GM12878 (cell line): ENCODE data around the gene BCR. TPM values are rescaled to one million over a fixed set of nuclear protein-coding genes. Genes with fewer than 3 reads are reported as not detected.

Experiments
- ATAC-seq: fragments of 200-7000 bp; cut with Tn5 transposase; 3 replicates; pipeline ENCODE4 v1.9.1; 2020; ENCODE audit warnings: mild to moderate bottlenecking, moderate library complexity
- BruUV-seq: library from RNA; stranded (reverse); fragments of 400-500 nt; replicated peaks from 2 replicates; lab custom pipeline; 2021; lab: Mats Ljungman, UMichigan
- CTCF ChIA-PET: fragments of 300-600 bp; sonication (Branson Sonifier 250); formaldehyde crosslinking; extraction: SDS; loops from one replicate; lab custom pipeline; 2021; ENCODE audit warnings: inconsistent platforms; lab: Yijun Ruan, JAX
- POLR2A ChIA-PET: fragments of 350-600 bp; formaldehyde crosslinking; extraction: SDS; loops from one replicate; lab custom pipeline; 2021; ENCODE audit warnings: inconsistent platforms; lab: Charles Lee
- RAD21 ChIA-PET: fragments of 300-600 bp; sonication (Branson Sonifier 250); formaldehyde crosslinking; loops from one replicate; lab custom pipeline; 2023; ENCODE audit warnings: antibody characterized with exemption; ENCODE audit not compliant: unreplicated experiment; lab: Charles Lee
- SMC1A ChIA-PET: fragments of 300-600 bp; sonication (Branson Sonifier 250); formaldehyde crosslinking; loops from one replicate; lab custom pipeline; 2023; ENCODE audit not compliant: unreplicated experiment, uncharacterized antibody; lab: Charles Lee
- DNase-seq: peaks from one replicate; pipeline ENCODE4 v3.0.0-alpha.2; 2011; ENCODE audit warnings: low read depth, low spot score
- FAIRE-seq: peaks from 3 replicates; lab custom pipeline; 2011; peaks lifted over from hg19 to GRCh38; lab: Jason Lieb, UNC
- H2AFZ ChIP-seq: 2 replicates; pipeline ENCODE4 v1.6.0; 2011; ENCODE audit warnings: low read depth, low read length, control low read depth; ENCODE audit not compliant: control insufficient read depth
- H3K27ac ChIP-seq: 2 replicates; pipeline ENCODE4 v1.5.1; 2011; ENCODE audit warnings: control low read depth; ENCODE audit not compliant: control insufficient read depth, insufficient read depth
- H3K27me3 ChIP-seq, 2 experiments: replicated peaks in 1 of 2; 2 replicates each; pipeline versions ENCODE4 v1.6.0 to v1.6.1; 2011; ENCODE audit warnings: low read length in 1 of 2; ENCODE audit not compliant: control insufficient read depth in 2 of 2, insufficient read depth in 2 of 2
- H3K36me3 ChIP-seq, 2 experiments: 2 replicates each; pipeline ENCODE4 v1.5.1; 2011; ENCODE audit warnings: low read length in 1 of 2; ENCODE audit not compliant: control insufficient read depth in 2 of 2, insufficient read depth in 2 of 2
- H3K4me1 ChIP-seq: 2 replicates; pipeline ENCODE4 v1.6.1; 2011; ENCODE audit warnings: mild to moderate bottlenecking, low read length, moderate library complexity, mixed read lengths; ENCODE audit not compliant: control insufficient read depth, insufficient read depth
- H3K4me2 ChIP-seq: 2 replicates; pipeline ENCODE4 v1.6.0; 2011; ENCODE audit warnings: control low read depth; ENCODE audit not compliant: control insufficient read depth, insufficient read depth
- H3K4me3 ChIP-seq: fragments of 200-600 bp; sonication (generic); 2 replicates; pipeline ENCODE4 v1.5.1; 2016
- H3K79me2 ChIP-seq: 2 replicates; pipeline ENCODE4 v1.6.0; 2011; ENCODE audit warnings: low read length; ENCODE audit not compliant: control insufficient read depth, insufficient read depth
- H3K9ac ChIP-seq: 2 replicates; pipeline ENCODE4 v1.8.0; 2011; ENCODE audit warnings: low read length, control low read depth, mixed read lengths; ENCODE audit not compliant: control insufficient read depth, insufficient read depth
- H3K9me3 ChIP-seq: replicated peaks from 3 replicates; pipeline ENCODE4 v1.5.1; 2011; ENCODE audit warnings: mild to moderate bottlenecking, low read length; ENCODE audit not compliant: control insufficient read depth, insufficient read depth
- H4K20me1 ChIP-seq: 2 replicates; pipeline ENCODE4 v1.6.0; 2011; ENCODE audit not compliant: control insufficient read depth, insufficient read depth
- CBX3 ChIP-seq: fragments of 200-600 bp; sonication (generic); IDR thresholded peaks from 2 replicates; pipeline ENCODE4 v1.6.1; 2016; ENCODE audit warnings: low read depth, borderline replicate concordance
- HDAC2 ChIP-seq: fragments of 200-600 bp; sonication (generic); IDR thresholded peaks from 2 replicates; pipeline ENCODE4 v1.6.1; 2017
- HSF1 ChIP-seq: fragments of 150-350 bp; IDR thresholded peaks from 2 replicates; pipeline ENCODE4 v1.6.1; 2014; ENCODE audit warnings: mild to moderate bottlenecking, low read depth, low read length
- PML ChIP-seq: IDR thresholded peaks from 2 replicates; pipeline ENCODE4 v1.6.1; 2012; ENCODE audit warnings: low read length, inconsistent platforms
- RB1 ChIP-seq: fragments of 450-650 bp; formaldehyde crosslinking; IDR thresholded peaks from 2 replicates; pipeline ENCODE4 v1.6.1; 2017; ENCODE audit warnings: mild to moderate bottlenecking, borderline replicate concordance
- RELA ChIP-seq: fragments of 450-650 bp; IDR thresholded peaks from 2 replicates; pipeline ENCODE4 v1.8.0; 2014; ENCODE audit warnings: borderline replicate concordance; ENCODE audit not compliant: partially characterized antibody
- SIX5 ChIP-seq: IDR thresholded peaks from 2 replicates; pipeline ENCODE4 v1.6.1; 2011; ENCODE audit warnings: mild to moderate bottlenecking, low read depth, low read length, moderate library complexity; ENCODE audit not compliant: severe bottlenecking
- SREBF1 ChIP-seq: IDR thresholded peaks from 2 replicates; pipeline ENCODE4 v1.6.1; 2012; ENCODE audit warnings: mild to moderate bottlenecking, low read length
- ZBTB4 ChIP-seq: fragments of 450-650 bp; formaldehyde crosslinking; IDR thresholded peaks from 2 replicates; pipeline ENCODE4 v1.4.0; 2022; ENCODE audit warnings: mild to moderate bottlenecking, moderate library complexity
- ZNF274 ChIP-seq: IDR thresholded peaks from one replicate; pipeline ENCODE4 v1.8.0; 2011; ENCODE audit not compliant: insufficient read length, insufficient read depth
- ZSCAN29 ChIP-seq: fragments of 450-650 bp; IDR thresholded peaks from 2 replicates; pipeline ENCODE4 v1.6.1; 2017; ENCODE audit warnings: mild to moderate bottlenecking, moderate library complexity
- WGBS: methylation state at CpG from one replicate; pipeline ENCODE4 v1.1.6; 2016; ENCODE audit warnings: low lambda C conversion rate; ENCODE audit not compliant: insufficient replicate concordance, insufficient coverage; ENCODE audit errors: missing lambda C conversion rate; 5-methylcytosine and 5-hydroxymethylcytosine counted together
- in situ Hi-C: fragments of 300-500 bp; cut with MboI; formaldehyde crosslinking; loops from 9 replicates; pipeline ENCODE4 v1.14.3; 2018; ENCODE audit warnings: mixed read lengths
- intact Hi-C: fragments of 100-400 bp; cut with micrococcal nuclease; formaldehyde crosslinking; loops from one replicate; pipeline ENCODE4 v1.14.2; 2022; ENCODE audit not compliant: unreplicated experiment
- polyA plus RNA-seq, 11 experiments: library from polyadenylated mRNA; depleted of rRNA in 4 of 11; unstranded in 6 of 11; stranded (reverse) in 5 of 11; fragments of >200 nt; fragmentation: Nextera tagmentation in 4 of 11; fragmentation: Illumina TruSeq in 1 of 11; extraction: Ambion mirVana in 4 of 11; extraction: Trizol in 1 of 11; gene quantifications; 1 replicate in 1 of 11; 2 replicates in 10 of 11; pipeline versions ENCODE4 v1.2.1 to v1.2.3, GENCODE V29; 2011 to 2016; ENCODE audit warnings: inconsistent platforms in 2 of 11, missing spikeins in 2 of 11, low read depth in 1 of 11
- total RNA-seq, 4 experiments: library from RNA; depleted of rRNA in 3 of 4; stranded (reverse); fragments of >200 nt in 3 of 4; fragmentation: Illumina TruSeq in 1 of 4; extraction: Trizol in 1 of 4; gene quantifications; 2 replicates each; pipeline versions ENCODE4 v1.2.1 to v1.2.3, GENCODE V29; 2013 to 2021

Gene BCR
- total and polyA plus RNA-seq, 10 of the 15 experiments (the other 5 are each of a cell fraction or from before 2014, with no cell fraction given): 1.7 to 64.7 (median 18.4) TPM

DNA sequence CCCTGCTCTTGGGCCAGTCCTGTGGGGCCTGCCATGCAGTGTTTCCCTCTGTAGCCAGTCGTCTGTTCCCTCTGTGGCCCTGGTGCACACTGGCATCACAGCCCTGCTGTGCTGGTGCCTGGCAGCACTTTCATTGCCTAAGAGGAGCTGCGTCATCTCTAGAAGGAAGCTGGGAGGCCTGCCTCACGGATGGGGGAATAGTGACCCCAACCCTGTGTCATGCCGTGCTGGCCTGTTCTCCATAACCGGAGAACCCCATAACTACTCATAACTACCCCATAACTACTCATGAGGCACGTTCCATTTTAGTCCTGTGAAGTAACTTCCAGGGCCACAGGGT is 21.0 kb upstream of the BCR start:
- H2AFZ ChIP-seq: no peak overlapping the region
- ATAC-seq: no peak; the same call in 2 of the 3 replicates
- H3K27me3 ChIP-seq: no peaks in the 10 kb centered on the region
- no peak overlapping the region for H3K9ac ChIP-seq
- TF ChIP-seq ZNF274 (no peak), HSF1 (no peak), SREBF1 (no peak), PML (no peak), ZBTB4 (no peak), RELA (no peak), SIX5 (no peak), HDAC2 (no peak), RB1 (no peak), ZSCAN29 (no peak), CBX3 (no peak)
- WGBS: 46% methylated on average over 6 of the region's 6 CpGs
- no peak overlapping the region for H3K4me3 ChIP-seq
- H3K79me2 ChIP-seq: no peaks in the 10 kb centered on the region
- intact Hi-C loops: no loop called here
- H4K20me1 ChIP-seq: no peaks in the 10 kb centered on the region
- BruUV-seq: no TSS peak
- no peaks in the 10 kb centered on the region for H3K9me3 ChIP-seq
- no peak for FAIRE-seq
- ChIA-PET POLR2A (no interaction called here), SMC1A (no interaction called here), RAD21 (no interaction called here), CTCF (interaction anchor here (1.0 kb wide), 1 partner anchor 123 kb away, joined by 3 read pairs; no protein-coding TSS in a partner anchor)
- H3K4me2 ChIP-seq: no peak overlapping the region
- H3K27ac ChIP-seq: no peak overlapping the region
- DNase-seq: no peak
- no peaks in the 10 kb centered on the region for H3K36me3 ChIP-seq
- no peaks in the 10 kb centered on the region for H3K4me1 ChIP-seq
- in situ Hi-C loops: no loop called here
